ENCODE measurements around the gene ZNF708. TPM values are rescaled to one million over a fixed set of nuclear protein-coding genes. Genes with fewer than 3 reads are reported as not detected.

The ZNF708 gene
- total and polyA plus RNA-seq, 9 of the 15 experiments (the other 6 are each of a cell fraction or from before 2014, with no cell fraction given): 2.9 to 11.9 (median 6.7) TPM

- no peak for TF ChIP-seq DEAF1 (CRISPR knock-in tag; IDR thresholded peaks at IDR 0.05)
- TF ChIP-seq JUNB (CRISPR knock-in tag; conservative IDR thresholded peaks at IDR 0.05): no peak
- TF ChIP-seq CBFB (CRISPR knock-in tag; IDR thresholded peaks at IDR 0.05): no peak
- TF ChIP-seq ASH1L (IDR thresholded peaks at IDR 0.05; ENCODE audit: borderline replicate concordance, low read depth, partially characterized antibody): peak; percentile 66
- TF ChIP-seq ZNF507 (tag; conservative IDR thresholded peaks at IDR 0.05): no peak
- no peak for TF ChIP-seq IFI16 (CRISPR knock-in tag; IDR thresholded peaks at IDR 0.05)
- TF ChIP-seq ZNF436 (CRISPR knock-in tag; IDR thresholded peaks at IDR 0.05): no peak
- TF ChIP-seq PHF21A (IDR thresholded peaks at IDR 0.05; ENCODE audit: borderline replicate concordance, low read depth): no peak
- no peak for TF ChIP-seq ATF6 (CRISPR knock-in tag; IDR thresholded peaks at IDR 0.05)
- TF ChIP-seq ZNF23 (CRISPR knock-in tag; IDR thresholded peaks at IDR 0.05): no peak
- TF ChIP-seq CSDE1 (IDR thresholded peaks at IDR 0.05): no peak
- TF ChIP-seq ZNF41 (CRISPR knock-in tag; conservative IDR thresholded peaks at IDR 0.05): no peak
- TF ChIP-seq AFF1 (IDR thresholded peaks at IDR 0.05; ENCODE audit: low read depth in 1 of 2, partially characterized antibody in 2 of 2): no peak
- TF ChIP-seq SUPT5H (IDR thresholded peaks at IDR 0.05): peak; percentile 45; the same call in 1 of the 2 replicates
These were observed 29.7 kb upstream of the ZNF708 start, which contains the start of gene ZNF738 (continued) for GRCh38 chr19:21358768-21359451.

All from K562 (cell line).